GF-D8 (cell line): ENCODE data around the gene NCAN.
"Not testable (repeated sequence)": the region's sequence is repeated elsewhere in the genome, so short reads cannot be mapped to it uniquely, and the experiment has no call there.

ENCODE experiments used
- DNase-seq: peaks from one replicate; lab custom pipeline; 2025; lab: John Stamatoyannopoulos, UW

Gene NCAN

GRCh38 chr19:19224852-19225494 lies 13.2 kb downstream of the NCAN start:
- DNase-seq = peak; percentile 38

GRCh38 chr19:19226204-19226603 lies 14.4 kb downstream of the NCAN start:
- DNase-seq = no peak

GRCh38 chr19:19226663-19227062 lies 14.9 kb downstream of the NCAN start:
- DNase-seq = no peak

- no peak for DNase-seq
These were observed 15.5 kb downstream of the NCAN start for GRCh38 chr19:19227217-19227616.

GRCh38 chr19:19229701-19230100 lies 17.9 kb downstream of the NCAN start:
- no peak for DNase-seq

GRCh38 chr19:19230999-19231398 lies 19.2 kb downstream of the NCAN start:
- DNase-seq = no peak

GRCh38 chr19:19232261-19232721 lies 20.5 kb downstream of the NCAN start:
- DNase-seq = no peak

- DNase-seq = no peak
These were observed 22.6 kb downstream of the NCAN start for GRCh38 chr19:19234220-19234816.

GRCh38 chr19:19236173-19236572 lies 24.4 kb downstream of the NCAN start:
- no peak for DNase-seq

GRCh38 chr19:19238126-19238894 lies 26.6 kb downstream of the NCAN start:
- no peak for DNase-seq

GRCh38 chr19:19239675-19240074 lies 27.9 kb downstream of the NCAN start:
- DNase-seq = no peak

GRCh38 chr19:19240476-19240875 lies 28.7 kb downstream of the NCAN start:
- no peak for DNase-seq

GRCh38 chr19:19250196-19250801 lies 38.5 kb downstream of the NCAN start:
- no peak for DNase-seq

- DNase-seq = not testable (repeated sequence)
These were observed 41.7 kb downstream of the NCAN start for GRCh38 chr19:19253409-19253808.

GRCh38 chr19:19256072-19256969 lies 44.6 kb downstream of the NCAN start:
- DNase-seq = peak; percentile 23

GRCh38 chr19:19257137-19257536 lies 45.4 kb downstream of the NCAN start:
- DNase-seq = no peak

- DNase-seq = no peak
These were observed 46.3 kb downstream of the NCAN start for GRCh38 chr19:19257836-19258588.

GRCh38 chr19:19258589-19259338 lies 47.0 kb downstream of the NCAN start:
- DNase-seq = no peak

- DNase-seq = no peak
These were observed 48.0 kb downstream of the NCAN start for GRCh38 chr19:19259741-19260140.
